NB4 (cell line): ENCODE measurements around the gene TMEM178B.

ENCODE experiments used
- DNase-seq: peaks from one replicate; pipeline ENCODE4 v3.0.0; 2010; ENCODE audit warnings: low read depth
- H3K4me3 ChIP-seq: one replicate; pipeline ENCODE4 v1.5.1; 2011; ENCODE audit warnings: mild to moderate bottlenecking, low read depth, low read length, moderate library complexity
- CTCF ChIP-seq: IDR thresholded peaks from one replicate; pipeline ENCODE4 v1.5.1; 2012; ENCODE audit warnings: low read depth, low read length
- MAX ChIP-seq: IDR thresholded peaks from 2 replicates; pipeline ENCODE4 v1.6.1; 2011; ENCODE audit warnings: low read depth, low read length
- MYC ChIP-seq: IDR thresholded peaks from 2 replicates; pipeline ENCODE4 v1.6.1; 2011; ENCODE audit warnings: low read depth, low read length
- POLR2A ChIP-seq: IDR thresholded peaks from 2 replicates; pipeline ENCODE4 v1.6.1; 2011; ENCODE audit warnings: mild to moderate bottlenecking; ENCODE audit not compliant: insufficient read length; ENCODE audit errors: extremely low read depth

The TMEM178B gene

GRCh38 chr7:141430455-141431139 is 356.7 kb downstream of the TMEM178B start:
- H3K4me3 ChIP-seq = no peak overlapping the region
- TF ChIP-seq CTCF (no peak), MAX (no peak), MYC (no peak), POLR2A (no peak)
- DNase-seq = no peak

GRCh38 chr7:141431140-141431479 is 357.2 kb downstream of the TMEM178B start:
- DNase-seq = no peak
- H3K4me3 ChIP-seq = no peak overlapping the region
- TF ChIP-seq POLR2A (no peak), MYC (no peak), CTCF (no peak), MAX (no peak)

- TF ChIP-seq MAX = no peak
- no peak for TF ChIP-seq CTCF
- no peak for TF ChIP-seq MYC
- TF ChIP-seq POLR2A = no peak
- no peak for DNase-seq
- H3K4me3 ChIP-seq = no peak overlapping the region
Observed at GRCh38 chr7:141431711-141432110, 357.8 kb downstream of the TMEM178B start.

DNA sequence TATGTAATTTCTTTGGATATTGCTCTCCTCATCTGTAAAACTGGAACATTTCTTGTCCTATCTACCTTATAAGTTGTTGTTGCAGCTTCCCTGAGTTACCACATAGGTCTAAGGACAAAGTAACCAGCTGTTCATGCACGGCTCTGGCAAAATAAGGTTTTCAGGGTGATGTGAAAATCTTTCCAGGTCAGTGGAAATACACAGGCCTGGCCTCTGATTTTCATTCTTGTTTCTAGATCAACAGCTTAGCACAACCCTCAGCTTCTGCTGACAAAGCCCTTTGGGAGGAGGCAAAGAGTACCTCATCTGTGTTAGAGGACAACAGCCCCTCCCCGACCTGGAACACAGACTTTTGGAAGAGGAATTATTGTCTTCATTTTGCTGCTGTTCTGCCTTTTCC is 359.8 kb downstream of the TMEM178B start:
- TF ChIP-seq POLR2A (no peak), CTCF (no peak), MYC (no peak), MAX (no peak)
- DNase-seq = no peak
- no peak overlapping the region for H3K4me3 ChIP-seq

GRCh38 chr7:141436139-141436538 is 362.3 kb downstream of the TMEM178B start:
- DNase-seq = no peak
- no peak for TF ChIP-seq CTCF
- no peak for TF ChIP-seq MAX
- TF ChIP-seq MYC = no peak
- H3K4me3 ChIP-seq = no peak overlapping the region

DNA sequence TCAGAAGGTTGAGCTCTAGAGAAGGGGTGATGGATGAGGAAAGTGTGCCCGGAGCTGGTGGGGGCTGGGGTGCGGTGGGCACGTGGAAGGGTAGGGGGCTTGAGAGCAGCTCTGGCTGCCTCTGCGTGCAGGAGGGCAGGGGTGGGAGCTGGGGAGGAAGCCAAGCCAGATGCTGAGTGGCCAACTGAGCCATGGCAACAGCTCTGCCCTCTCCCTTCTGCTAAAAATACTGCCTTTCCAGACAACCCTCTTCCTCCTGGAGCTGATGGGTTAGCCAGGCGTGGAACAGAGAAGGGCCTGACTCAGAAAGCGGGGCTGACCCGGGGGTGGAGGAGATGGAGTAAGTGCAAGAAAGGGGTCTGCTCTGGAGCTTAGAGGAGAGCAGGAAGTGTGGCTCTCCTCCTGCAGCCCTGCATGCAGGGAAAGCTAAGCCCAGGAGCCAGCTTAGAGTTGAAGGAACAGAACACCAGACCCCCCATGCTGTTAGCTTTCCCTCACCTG is 362.8 kb downstream of the TMEM178B start:
- no peak overlapping the region for H3K4me3 ChIP-seq
- no peak for DNase-seq
- TF ChIP-seq CTCF (no peak), MAX (no peak), POLR2A (no peak), MYC (no peak)
